HTERT RPE-1 (cell line): Measurements from ENCODE around the gene DRGX.

ENCODE experiments used
- in situ Hi-C: fragments of 300-500 bp; cut with MboI; formaldehyde crosslinking; loops from 4 replicates; pipeline ENCODE4 v1.14.3; 2020; ENCODE audit warnings: low sequenced_read_pairs

The DRGX gene

DNA sequence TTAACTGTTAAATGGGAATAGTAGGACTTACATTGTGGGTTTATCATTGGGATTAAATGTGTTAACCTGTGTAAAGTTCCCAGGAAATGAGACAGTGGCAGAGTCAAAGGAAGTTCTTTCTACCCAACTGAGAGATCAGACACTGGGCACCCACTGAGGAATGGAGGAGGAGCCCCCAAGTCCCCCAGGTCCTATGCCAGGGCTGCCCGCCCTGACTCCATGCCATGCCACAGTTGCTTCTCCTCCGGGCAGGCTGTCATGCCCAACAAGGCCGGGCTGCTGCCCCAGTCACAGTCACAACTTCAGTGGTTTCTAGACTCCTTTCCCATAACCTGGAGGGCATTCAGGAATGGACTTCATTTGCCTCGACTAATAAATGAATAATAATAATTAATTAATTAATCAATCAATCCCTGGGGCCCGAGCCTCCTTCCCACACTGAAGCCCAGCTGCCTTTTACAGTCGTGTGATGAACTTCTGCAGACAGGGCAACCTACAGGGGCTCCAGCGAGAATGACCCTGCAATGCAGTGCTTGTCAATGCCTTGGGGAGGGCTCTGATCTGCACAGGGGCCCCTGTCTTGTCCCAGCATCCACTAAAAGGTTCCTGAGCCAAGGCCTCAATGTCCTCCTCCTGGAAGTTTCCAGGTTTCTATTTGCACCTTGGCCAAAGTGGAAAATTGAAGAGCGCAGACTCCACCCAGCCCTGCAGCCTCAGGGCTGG, 32.4 kb downstream of the DRGX start:
- in situ Hi-C loops, result no loop called here

DNA sequence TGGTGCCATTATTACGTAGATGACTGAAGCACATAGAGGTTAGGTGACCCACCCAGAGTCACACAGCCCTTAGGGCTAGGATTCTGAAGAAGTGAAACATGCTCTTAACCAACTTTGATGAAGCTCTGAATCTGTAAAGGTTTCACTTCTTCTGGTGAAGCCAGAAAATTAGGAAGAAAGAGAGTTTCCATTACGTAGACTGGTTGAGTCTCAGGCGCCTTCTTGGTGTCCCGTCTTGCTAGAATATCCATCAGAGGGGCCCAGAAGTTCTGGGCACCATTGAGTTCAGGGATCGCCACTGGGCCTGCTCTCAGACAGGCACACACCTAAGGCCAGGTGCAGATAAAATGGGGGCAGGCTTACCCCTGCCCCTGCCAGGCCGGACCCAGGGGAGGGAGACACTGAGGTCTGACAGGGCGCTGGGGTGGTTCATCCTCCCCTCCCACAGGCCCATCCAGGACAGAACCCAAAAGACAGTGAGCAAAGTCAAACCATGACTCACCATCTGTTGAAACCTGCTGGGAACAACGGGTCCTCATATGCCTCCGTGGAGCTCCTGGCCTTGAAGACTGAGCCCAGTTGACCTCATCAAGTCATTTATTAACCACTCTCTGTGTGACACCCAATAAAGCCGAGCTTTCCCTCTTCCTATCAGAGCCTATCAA, 33.2 kb downstream of the DRGX start:
- in situ Hi-C loops, result no loop called here

DNA sequence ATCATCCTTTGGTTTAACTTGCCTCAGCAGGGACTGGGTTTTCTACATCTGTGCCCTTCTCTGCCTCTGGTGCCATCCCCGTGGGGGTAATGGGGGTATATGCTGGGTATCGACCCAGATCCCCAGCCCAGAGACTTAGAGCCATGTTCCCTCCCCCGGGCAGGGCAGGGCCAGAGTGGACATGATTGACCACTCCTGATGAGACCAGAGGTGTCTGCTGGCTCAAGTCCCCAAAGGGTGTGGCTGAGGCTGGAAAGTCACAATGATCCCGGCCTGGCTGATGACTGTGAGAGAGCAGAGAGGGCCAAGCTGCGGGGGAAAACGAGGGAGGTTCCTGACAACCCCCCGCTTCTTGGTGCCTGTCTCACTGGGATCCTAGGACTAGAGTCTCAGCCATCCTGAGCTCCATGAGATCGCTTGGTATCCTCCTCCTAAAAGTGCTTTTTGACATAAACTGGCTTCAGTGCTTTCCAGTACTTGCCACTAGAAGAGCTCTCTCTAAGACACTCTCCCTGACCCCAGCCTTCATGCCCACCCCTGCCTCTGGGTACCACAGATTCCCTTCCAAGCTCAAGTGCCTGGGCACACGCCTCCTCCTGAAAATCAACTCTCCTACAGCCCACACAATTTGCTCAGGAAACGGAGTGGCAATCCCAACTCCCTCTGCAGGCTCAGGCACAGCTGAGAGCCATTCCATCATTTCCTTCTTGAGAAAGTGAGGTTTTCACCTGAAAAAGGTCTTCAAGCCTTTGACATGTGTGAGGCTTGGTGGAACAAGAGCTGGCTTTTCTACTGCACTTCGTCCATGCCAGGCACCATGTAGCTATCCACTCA, 33.9 kb downstream of the DRGX start:
- in situ Hi-C loops, result no loop called here

DNA sequence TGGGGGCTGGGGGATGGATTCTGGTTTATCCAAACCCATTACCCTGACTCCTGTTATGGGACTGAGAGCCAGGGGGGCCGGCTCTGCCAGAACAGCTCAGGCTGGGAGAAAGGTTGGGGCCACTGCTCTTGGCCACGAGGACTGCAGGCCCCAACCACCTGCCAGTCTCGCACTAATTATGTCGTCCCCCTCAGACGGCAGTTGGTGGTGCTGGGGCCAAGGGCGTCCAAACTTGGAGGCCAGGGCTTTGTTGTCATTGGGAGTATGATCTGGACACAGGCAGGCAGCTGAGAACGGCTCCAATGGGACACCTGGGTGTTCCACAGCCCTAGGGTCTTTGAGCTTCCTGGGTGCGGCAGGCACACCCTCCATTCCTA, 34.7 kb downstream of the DRGX start:
- in situ Hi-C loops, result no loop called here

DNA sequence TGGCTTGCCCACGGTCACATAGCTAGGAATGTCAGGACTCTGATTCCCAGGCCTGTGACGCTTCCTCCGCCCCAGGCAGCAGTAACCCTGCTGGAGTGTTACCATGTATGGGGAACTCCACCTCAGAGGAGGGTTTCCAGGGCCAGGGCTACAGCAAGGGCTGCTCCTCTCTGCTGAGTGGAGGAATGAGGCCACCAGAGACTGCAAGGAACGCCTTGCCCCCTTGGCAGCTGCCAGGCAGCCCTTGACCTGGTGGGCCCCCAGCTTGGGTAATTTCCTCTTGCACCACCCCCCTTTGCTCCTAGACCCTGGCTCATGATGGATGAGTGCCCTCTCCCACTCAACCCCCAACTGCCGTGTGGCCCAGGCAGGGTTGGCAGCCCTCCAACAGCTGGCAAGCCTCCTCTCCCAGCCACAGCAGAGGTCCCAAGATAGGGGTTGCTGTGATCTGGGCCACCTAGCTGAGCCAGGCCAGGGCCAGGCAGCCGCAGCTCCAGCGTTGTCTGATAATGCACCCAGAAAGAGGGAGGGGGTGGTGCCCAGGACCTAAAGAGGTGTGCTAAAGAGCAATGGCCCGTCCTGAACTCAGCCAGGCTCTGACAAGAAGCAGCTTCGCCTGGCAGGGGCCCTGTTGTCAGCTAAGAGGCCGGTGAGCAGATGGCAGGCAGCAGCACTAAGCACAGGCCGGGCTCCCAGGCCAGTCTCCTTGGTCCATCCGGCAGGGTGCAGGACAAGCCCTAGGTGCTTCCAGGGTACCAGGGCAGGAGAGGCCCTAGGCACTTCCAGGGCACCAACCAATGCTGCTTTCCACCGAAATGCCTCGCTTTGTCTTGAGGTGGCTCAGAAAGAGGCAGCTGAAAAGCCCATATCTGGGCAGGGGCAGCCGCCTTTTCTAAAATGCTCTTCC, 35.4 kb downstream of the DRGX start:
- in situ Hi-C loops, result no loop called here

DNA sequence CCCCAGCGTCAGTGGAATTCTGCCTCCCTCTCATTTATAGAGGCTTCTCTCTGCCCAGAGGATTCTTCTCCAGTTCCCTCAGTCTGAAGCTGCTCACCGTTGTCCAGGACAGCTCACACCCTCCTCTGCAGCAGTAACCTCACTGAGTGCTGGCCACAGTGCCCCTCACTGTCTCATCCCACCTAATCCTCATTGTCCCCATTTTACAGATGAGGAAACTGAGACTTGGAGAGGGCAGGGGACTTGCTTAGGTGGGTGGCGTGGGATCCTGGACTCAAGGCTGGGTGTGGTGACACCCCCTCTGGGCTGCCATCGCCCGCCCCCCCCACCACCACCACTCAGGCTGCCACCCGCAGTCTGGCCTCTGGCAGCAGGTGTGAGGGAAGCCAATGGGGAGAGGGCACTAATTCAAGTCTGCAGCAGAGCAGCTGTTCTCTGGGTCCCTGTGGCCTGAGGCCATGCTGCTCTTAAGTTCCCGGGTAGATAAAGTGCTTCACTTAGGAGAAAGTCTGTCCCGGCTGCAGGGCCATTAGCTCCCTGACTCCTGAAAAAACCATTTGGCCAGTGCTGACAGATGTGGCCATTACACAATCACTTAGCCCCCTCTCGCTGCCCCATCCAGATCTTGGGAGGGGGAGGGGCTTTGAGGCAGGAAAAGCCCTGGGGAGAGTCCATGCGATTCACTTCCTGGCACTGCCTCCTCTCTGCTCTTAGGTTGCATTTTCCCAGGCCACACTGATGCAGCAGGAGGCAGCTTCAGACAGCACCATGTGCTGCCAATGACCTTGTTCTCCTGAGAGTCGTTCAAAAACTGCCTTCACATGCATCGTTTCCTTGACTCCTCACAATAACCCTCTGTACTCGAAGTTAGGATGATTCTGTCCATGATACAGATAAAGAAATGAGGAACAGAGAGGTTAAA, 36.3 kb downstream of the DRGX start:
- in situ Hi-C loops, result no loop called here

DNA sequence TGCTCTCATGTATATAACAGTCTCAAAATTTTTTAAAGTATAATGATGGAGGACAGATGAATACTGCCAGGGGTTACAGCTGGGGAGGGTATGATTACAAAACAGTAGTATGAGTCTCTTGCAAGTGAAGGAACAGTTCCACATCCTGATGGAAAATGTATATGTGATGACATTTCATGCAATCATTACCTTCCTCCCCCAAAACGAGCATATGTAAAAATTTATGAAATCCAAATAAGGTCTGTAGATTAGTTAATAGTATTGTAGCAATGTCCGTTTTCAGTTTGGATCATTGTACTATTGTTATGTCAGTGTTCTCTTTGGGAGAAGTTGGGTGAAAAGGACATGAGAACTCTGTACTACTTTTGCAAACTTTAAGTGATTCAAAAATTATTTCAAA, 38.0 kb downstream of the DRGX start:
- in situ Hi-C loops, result no loop called here

DNA sequence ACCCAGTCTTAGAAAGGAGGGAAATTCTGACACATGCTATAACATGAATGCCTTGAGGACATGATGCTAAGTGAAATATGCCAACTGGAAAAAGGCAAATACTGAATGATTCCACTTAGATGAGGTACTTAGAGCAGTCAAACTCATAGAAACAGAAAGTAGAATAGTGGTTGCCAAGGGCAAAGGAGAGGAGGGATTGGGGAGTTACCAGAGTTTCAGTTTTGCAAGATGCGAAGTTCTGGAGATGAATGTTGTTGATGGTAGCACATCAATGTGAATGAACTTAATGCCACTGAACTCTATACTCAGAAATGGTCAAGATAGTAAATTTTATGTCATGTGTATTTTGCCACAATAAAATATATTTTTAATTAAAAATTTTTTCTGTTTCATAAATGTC, 38.9 kb downstream of the DRGX start:
- in situ Hi-C loops, result no loop called here

DNA sequence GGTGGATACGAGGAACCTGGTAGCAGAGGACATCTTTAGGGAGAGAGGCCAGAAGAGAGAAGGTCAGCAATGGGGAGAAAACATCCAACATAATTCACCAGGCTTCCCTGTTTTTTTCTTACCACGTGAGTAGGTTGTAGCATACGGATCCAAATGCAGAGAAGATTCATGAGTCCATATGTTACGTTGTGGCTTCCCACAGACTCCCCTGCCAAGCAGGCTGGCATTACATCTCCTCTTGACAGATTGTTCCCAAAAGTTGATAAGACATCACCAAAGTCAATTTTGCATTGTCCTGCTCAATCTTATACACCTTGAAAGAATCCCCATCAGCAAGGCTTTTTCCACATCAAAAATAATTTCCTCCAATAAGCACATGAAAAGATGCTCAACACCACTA, 39.7 kb downstream of the DRGX start:
- in situ Hi-C loops, result no loop called here

DNA sequence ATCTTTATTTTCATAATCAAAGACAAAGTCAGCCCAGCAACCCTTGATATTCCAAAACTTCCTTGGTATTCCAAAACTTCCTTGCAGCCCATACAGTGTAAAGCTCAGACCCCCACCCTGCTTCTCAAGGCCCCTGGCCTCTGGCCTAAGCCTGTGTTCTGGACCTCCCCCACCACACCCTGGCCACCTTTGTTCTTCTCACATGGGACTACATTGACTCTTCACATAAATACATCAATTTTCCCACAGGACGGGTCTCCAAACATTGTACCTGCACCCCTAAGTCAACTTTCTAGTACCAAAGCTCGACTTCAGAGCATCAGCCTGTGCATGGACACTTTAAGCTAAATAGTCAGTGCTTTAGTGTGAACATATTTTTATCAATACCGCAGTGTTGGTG, 40.7 kb downstream of the DRGX start:
- in situ Hi-C loops, result no loop called here

DNA sequence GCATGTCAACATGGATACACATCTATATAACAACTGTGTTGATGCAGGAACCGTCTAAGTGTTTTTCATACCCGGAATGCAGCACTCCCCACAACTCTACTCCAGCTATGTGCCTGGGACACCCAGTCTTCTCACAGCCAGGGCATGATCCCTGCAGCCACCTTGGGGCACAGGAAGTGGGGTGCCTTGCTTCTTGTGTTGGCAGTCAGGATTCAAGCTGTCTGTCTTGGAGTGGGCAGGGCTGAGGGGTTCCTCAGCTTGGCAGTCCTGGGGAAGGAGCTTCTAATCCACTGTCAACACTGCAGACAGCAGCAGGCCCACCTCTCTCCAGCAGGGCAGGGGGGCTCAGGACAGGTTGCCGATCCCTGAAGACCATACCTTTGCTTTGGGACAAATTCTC, 41.3 kb downstream of the DRGX start:
- in situ Hi-C loops, result no loop called here

DNA sequence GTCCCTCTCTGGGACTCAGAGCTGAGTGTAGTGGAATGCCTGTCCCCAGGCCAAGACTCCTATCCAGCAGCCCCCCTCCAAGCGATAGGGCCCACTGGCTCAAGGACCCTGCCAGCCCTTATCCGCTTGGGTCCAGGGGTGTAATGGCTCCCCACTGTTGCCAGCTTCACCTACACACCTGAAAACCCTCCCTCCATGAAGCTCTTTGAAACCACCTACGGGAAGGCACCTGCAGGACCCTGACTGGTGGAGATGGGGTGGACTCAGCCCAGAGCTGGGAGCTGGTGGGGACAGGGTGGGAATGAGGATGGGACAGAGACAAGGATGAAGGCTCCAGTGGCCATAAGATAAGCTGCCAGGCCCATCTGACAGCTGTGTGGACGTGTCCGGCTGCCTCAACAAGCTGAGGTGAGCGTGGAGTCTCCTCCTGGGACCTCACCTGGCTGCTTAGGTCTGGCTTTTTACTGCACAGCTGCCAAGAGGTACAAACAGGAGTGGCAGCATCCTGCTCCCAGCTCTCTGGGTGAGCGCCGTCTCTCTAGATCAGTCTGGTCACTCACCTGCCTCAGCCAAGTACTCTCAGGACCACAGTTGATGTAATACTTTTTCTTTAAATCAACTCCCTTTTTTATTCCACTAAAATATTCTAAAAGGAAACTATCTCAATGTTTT, 41.9 kb downstream of the DRGX start:
- in situ Hi-C loops, result no loop called here

DNA sequence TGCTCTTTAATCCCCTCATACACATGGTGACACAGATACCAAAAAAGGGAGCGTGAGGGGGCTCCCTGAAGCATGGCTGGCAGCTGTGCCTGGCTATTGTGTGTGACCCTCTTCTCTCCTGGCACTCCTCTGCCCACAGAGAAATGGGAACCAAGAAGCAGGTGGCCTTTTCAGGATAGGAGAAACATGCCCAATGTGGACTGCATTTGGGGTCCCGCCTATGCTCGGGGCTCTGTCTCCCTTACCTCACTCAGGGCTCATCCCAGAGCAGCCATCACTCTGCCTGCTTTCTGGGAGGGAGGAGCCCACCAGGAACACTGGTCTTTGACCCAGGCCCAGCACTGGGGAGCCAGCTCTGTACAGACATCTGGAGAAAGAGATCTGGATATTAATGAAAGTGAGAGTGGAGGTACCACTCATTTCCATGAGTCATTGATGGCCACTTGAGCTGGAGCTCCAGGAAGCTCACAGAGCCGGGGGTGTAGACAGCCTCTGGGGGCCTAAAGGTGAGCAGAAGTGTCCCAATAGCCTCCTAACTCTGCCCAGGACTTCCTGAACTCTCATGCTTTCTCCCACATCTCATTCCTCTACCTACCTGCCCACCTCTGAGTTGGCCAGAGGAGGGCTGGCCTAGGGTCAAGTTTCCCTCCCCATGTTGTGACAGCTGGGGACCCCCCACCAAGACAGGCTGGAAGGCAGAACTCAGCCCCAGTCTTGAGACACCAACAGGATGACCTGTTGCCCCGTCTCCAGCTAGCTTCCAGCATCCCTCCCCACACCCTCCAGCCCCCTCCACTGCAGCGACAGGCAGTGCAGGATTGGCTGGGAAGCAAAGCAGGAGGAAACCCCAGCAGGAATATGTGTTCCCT, 42.6 kb downstream of the DRGX start:
- in situ Hi-C loops, result no loop called here

DNA sequence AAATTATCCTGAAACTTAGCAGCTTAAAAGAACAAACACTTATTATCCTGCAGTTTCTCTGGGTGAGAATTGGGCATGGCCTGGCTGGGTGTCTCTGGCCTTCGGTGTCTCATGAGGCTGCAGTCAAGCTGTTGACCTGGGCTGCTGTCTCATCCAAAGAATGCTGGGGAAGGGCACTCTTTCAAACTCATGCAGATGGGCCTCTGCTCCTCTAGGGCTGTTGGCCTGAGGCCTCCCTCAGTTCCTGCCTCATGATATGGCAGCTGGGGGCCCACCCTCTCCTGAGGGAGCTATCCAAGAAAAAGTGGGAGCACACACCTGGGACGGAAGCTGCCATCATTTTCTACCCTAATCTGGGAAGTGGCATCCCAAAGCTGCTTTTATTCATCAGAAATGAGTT, 43.6 kb downstream of the DRGX start:
- in situ Hi-C loops, result no loop called here

DNA sequence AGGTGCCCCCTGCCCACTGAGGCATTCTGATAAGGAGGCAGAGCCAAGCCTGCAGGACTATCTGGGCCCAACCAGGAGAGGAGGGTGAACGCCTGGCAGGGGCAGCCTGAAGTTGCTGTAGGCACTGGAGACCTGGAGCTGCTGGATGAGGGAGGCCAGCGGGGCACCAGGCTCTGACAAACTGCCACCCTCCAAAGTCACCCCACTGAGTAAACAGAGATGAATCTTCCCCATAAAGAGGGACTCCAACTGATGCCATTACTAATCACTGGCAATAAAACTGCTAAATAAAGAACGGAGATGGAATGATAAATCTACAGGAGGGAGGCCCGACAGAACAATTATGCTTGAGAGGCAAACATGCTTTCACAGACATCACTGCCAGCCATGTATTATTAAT, 44.2 kb downstream of the DRGX start:
- in situ Hi-C loops, result no loop called here

DNA sequence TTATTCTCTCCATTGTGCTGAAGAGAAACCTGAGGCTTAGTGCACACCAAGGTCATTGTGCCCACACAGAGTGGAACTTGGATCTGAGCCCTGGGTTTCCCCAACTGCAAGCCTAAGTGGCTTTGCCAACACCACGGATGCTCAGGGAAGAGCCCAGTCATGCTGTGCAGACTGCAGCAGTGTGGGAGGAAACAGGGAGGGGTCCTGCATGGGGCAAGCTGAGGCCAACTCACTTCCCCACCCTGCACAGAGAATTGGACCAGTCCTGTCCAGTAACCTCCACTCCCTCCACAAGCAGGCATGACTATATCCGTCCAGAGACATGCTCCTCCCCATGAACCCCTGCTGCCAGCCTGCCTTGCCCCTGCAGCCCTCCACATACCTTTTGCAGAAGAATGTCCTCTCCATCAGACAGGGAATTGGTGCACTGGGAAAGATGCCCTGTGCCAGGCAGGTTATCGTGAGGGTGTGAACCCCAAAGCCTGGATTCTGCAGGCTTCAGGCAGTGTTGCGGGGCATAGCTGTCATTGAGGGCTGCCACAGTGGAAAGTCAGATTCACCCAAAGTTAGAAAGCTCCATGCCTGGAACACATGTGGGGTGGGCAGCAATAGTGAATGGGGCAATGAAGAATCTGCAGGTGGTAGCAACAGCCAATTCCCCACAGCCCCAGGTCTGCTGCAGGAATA, 44.9 kb downstream of the DRGX start:
- in situ Hi-C loops, result no loop called here

DNA sequence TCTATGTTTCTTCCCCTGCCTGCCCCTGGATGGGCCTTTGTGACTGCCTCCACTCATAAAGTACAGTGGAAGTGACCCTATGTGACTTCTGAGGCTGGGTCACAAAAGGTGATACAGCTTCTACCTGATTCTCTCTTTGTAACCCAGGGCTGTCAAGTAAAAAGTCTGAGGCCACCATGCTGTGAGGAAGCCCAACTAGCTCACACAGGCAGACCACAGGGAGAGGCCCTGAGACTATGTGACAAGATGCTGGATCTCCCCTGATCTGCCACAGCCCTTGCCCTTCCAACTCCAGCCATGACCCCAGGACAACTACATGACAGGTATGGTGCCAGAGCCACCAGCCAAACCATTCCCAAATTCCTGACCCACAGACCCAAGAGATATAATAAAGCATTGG, 45.8 kb downstream of the DRGX start:
- in situ Hi-C loops, result no loop called here

DNA sequence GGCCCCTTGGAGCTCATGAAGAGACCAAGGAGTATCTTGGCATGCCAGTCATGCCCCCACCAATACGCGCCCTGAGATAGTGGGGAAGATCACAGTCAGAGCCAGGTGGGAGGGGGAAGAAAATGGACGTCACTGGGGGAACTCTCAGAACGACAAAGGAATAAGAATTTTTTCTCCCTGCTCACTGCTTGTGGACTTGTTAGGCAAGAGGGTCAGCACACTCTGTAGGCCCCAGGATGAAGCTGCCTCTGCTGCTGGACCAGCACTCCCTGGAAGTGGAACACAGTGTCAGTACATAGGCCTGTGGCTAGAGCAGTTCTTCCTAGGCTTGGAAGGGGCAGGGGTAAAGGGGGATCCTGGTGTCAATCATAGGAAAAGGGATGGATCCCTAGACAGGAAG, 46.5 kb downstream of the DRGX start:
- in situ Hi-C loops, result no loop called here
